ENCODE measurements around the gene ASTN1.

Gene ASTN1

GRCh38 chr1:176853503-176853902, 311.0 kb downstream of the ASTN1 start:
- no peak for DNase-seq (ENCODE audit: low read depth)
- TF ChIP-seq, protein P1, sequence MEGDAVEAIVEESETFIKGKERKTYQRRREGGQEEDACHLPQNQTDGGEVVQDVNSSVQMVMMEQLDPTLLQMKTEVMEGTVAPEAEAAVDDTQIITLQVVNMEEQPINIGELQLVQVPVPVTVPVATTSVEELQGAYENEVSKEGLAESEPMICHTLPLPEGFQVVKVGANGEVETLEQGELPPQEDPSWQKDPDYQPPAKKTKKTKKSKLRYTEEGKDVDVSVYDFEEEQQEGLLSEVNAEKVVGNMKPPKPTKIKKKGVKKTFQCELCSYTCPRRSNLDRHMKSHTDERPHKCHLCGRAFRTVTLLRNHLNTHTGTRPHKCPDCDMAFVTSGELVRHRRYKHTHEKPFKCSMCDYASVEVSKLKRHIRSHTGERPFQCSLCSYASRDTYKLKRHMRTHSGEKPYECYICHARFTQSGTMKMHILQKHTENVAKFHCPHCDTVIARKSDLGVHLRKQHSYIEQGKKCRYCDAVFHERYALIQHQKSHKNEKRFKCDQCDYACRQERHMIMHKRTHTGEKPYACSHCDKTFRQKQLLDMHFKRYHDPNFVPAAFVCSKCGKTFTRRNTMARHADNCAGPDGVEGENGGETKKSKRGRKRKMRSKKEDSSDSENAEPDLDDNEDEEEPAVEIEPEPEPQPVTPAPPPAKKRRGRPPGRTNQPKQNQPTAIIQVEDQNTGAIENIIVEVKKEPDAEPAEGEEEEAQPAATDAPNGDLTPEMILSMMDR (conservative IDR thresholded peaks at IDR 0.05; ENCODE audit: low read depth, low read length), result no peak

GRCh38 chr1:176852124-176852523, 312.4 kb downstream of the ASTN1 start:
- TF ChIP-seq, protein P1 (conservative IDR thresholded peaks at IDR 0.05; ENCODE audit: low read depth, low read length), result no peak
- no peak overlapping the region for H3K4me3 ChIP-seq (ENCODE audit: low read length)

More at GRCh38 chr1:176853503-176853902, 311.0 kb downstream of the ASTN1 start:
- no peak overlapping the region for H3K4me3 ChIP-seq (ENCODE audit: low read length)

DNA sequence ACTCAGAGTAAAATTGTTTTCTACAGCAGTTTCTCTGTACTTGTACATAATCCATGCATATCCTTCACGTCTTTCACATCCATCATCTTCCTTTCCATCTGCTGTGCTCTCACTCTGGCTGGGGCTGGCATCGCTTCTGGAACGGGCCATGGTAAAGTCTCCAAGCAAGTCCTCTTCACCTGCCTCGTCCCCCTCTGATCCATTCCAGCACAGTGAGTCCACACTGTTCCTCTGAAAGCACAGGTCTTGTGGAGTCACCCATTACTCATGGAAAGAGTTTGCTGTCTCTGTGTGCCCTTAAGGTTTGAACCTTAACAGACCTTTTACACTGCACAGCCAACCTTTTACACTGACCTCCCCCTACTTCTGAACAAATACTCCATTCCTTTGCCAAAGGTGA, 313.6 kb downstream of the ASTN1 start:
- TF ChIP-seq, protein P1 (conservative IDR thresholded peaks at IDR 0.05; ENCODE audit: low read depth, low read length), result no peak
- no peak overlapping the region for H3K4me3 ChIP-seq (ENCODE audit: low read length)
- no peak for DNase-seq (ENCODE audit: low read depth)

More at GRCh38 chr1:176852124-176852523, 312.4 kb downstream of the ASTN1 start:
- DNase-seq (ENCODE audit: low read depth), result no peak

DNA sequence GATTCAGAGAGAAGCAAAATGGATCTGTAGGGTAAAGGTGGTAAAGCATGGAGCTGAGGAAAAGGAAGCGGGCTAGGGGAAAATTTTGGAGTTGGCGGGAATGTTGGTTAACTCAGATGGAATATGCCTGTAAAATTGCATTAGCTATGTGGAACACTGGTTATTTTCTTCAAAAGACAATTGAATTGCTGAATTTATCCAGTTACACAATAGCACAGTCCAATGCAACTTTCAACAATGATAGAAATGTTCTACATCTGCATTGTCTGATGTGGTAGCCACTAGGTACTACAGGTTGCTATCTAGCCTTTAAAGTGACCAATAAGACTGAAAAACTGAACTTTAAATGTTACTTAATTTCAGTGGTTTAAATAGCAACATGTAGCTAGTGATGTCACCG, 315.2 kb downstream of the ASTN1 start:
- no peak overlapping the region for H3K4me3 ChIP-seq (ENCODE audit: low read length)
- TF ChIP-seq, protein P1 (conservative IDR thresholded peaks at IDR 0.05; ENCODE audit: low read depth, low read length), result no peak
- no peak for DNase-seq (ENCODE audit: low read depth)

GRCh38 chr1:176847052-176847451, 317.5 kb downstream of the ASTN1 start:
- H3K4me3 ChIP-seq (ENCODE audit: low read length), result no peak overlapping the region
- no peak for DNase-seq (ENCODE audit: low read depth)
- TF ChIP-seq, protein P1 (conservative IDR thresholded peaks at IDR 0.05; ENCODE audit: low read depth, low read length), result no peak

GRCh38 chr1:176843352-176844297, 320.9 kb downstream of the ASTN1 start:
- DNase-seq (ENCODE audit: low read depth), result peak; percentile 15
- TF ChIP-seq, protein P1 (conservative IDR thresholded peaks at IDR 0.05; ENCODE audit: low read depth, low read length), result peak; percentile 52
- H3K4me3 ChIP-seq (ENCODE audit: low read length), result no peak overlapping the region

DNA sequence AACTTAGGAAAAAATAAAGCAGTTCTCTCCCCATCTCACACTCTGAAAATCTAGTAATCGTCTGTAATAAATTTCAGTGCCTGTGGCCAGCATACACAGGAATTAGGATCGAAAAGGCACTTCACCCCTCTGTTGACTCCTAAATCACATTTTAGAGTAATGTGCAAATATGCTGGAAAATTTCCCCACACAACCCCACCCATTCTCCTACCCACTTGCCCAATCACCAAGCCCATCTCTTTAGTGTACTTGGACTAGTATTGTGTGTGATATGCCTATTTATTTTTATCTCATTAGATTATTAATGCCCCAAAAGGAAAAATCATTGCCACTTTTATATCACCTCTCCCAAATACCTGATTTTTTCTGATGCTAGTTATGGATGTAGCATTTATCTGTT, 323.3 kb downstream of the ASTN1 start:
- no peak overlapping the region for H3K4me3 ChIP-seq (ENCODE audit: low read length)
- TF ChIP-seq, protein P1 (conservative IDR thresholded peaks at IDR 0.05; ENCODE audit: low read depth, low read length), result no peak
- DNase-seq (ENCODE audit: low read depth), result no peak
